DOHH2 (cell line): Measurements from ENCODE around the gene GLRX2.

ENCODE experiments used
- H3F3A ChIP-seq: fragments of 200-600 bp; sonication (generic), shearing (Covaris generic); 2 replicates; pipeline ENCODE4 v1.6.0; 2016; ENCODE audit warnings: antibody characterized with exemption, mild to moderate bottlenecking; ENCODE audit not compliant: control insufficient read depth, insufficient read depth
- H3K27ac ChIP-seq: fragments of 200-600 bp; sonication (generic); 2 replicates; pipeline ENCODE4 v1.5.1; 2014; ENCODE audit warnings: low read depth, mild to moderate bottlenecking, low read length, moderate library complexity
- H3K27me3 ChIP-seq: fragments of 200-600 bp; sonication (generic); 2 replicates; pipeline ENCODE4 v1.6.1; 2014; ENCODE audit warnings: mild to moderate bottlenecking, low read length, mixed read lengths; ENCODE audit not compliant: control insufficient read depth
- H3K36me3 ChIP-seq: fragments of 200-600 bp; sonication (generic); 2 replicates; pipeline ENCODE4 v1.6.1; 2014; ENCODE audit warnings: mild to moderate bottlenecking, low read length, moderate library complexity, mixed read lengths; ENCODE audit not compliant: control insufficient read depth
- H3K4me1 ChIP-seq: fragments of 200-600 bp; sonication (generic); 2 replicates; pipeline ENCODE4 v1.6.1; 2014; ENCODE audit warnings: mild to moderate bottlenecking, low read length, mixed read lengths; ENCODE audit not compliant: control insufficient read depth
- H3K4me2 ChIP-seq: fragments of 200-600 bp; sonication (generic); 2 replicates; pipeline ENCODE4 v1.6.0; 2014; ENCODE audit warnings: mild to moderate bottlenecking, low read length, moderate library complexity
- H3K4me3 ChIP-seq: fragments of 200-600 bp; sonication (generic); 2 replicates; pipeline ENCODE4 v1.5.1; 2014; ENCODE audit warnings: mild to moderate bottlenecking, low read length, mixed read lengths
- H3K79me2 ChIP-seq: fragments of 200-600 bp; sonication (generic); 2 replicates; pipeline ENCODE4 v1.6.1; 2014; ENCODE audit warnings: mild to moderate bottlenecking, low read length, mixed read lengths; ENCODE audit not compliant: control insufficient read depth
- H3K9me2 ChIP-seq: fragments of 200-600 bp; sonication (generic); replicated peaks from 2 replicates; pipeline ENCODE4 v1.6.1; 2014; ENCODE audit warnings: mild to moderate bottlenecking, low read length, mixed read lengths; ENCODE audit not compliant: control insufficient read depth
- H3K9me3 ChIP-seq: fragments of 200-600 bp; sonication (generic); 2 replicates; pipeline ENCODE4 v1.6.1; 2014; ENCODE audit warnings: antibody characterized with exemption, low read length, mixed read lengths; ENCODE audit not compliant: control insufficient read depth, insufficient read depth
- H4K20me1 ChIP-seq: fragments of 200-600 bp; sonication (generic); 2 replicates; pipeline ENCODE4 v1.6.0; 2014; ENCODE audit warnings: low read depth, mild to moderate bottlenecking, antibody characterized with exemption, low read length, moderate library complexity; ENCODE audit not compliant: control insufficient read depth, insufficient read depth
- CTCF ChIP-seq: fragments of 200-600 bp; sonication (generic); IDR thresholded peaks from one replicate; pipeline ENCODE4 v1.5.1; 2014; ENCODE audit warnings: antibody characterized with exemption, mild to moderate bottlenecking, low read depth, low read length; ENCODE audit not compliant: poor library complexity, severe bottlenecking
- EZH2phosphoT487 ChIP-seq: fragments of 200-600 bp; sonication (generic); IDR thresholded peaks from 2 replicates; pipeline ENCODE4 v1.6.1; 2017; ENCODE audit warnings: borderline replicate concordance, mild to moderate bottlenecking, antibody characterized with exemption, low read length, moderate library complexity, mixed read lengths

GLRX2 gene

GRCh38 chr1:193086342-193086741 is 18.9 kb downstream of the GLRX2 start:
- H3K36me3 ChIP-seq, result peaks cover 63% of the 10 kb centered on the region
- no peak overlapping the region for H3K27ac ChIP-seq
- no peaks in the 10 kb centered on the region for H3K79me2 ChIP-seq
- TF ChIP-seq CTCF, result no peak
- no peak for TF ChIP-seq EZH2phosphoT487
- H3K4me2 ChIP-seq, result no peak overlapping the region
- H3K4me1 ChIP-seq, result peaks cover 10% of the 10 kb centered on the region
- no peaks in the 10 kb centered on the region for H3K9me2 ChIP-seq
- H3K4me3 ChIP-seq, result no peak overlapping the region
- no peaks in the 10 kb centered on the region for H3K27me3 ChIP-seq
- H3F3A ChIP-seq, result peaks cover 11% of the 10 kb centered on the region; the same call in 1 of the 2 replicates
- no peaks in the 10 kb centered on the region for H4K20me1 ChIP-seq
- no peaks in the 10 kb centered on the region for H3K9me3 ChIP-seq

- H3K9me2 ChIP-seq, result no peaks in the 10 kb centered on the region
- H3F3A ChIP-seq, result peaks cover 7% of the 10 kb centered on the region; the same call in 1 of the 2 replicates
- no peaks in the 10 kb centered on the region for H3K27me3 ChIP-seq
- H3K27ac ChIP-seq, result no peak overlapping the region
- H3K9me3 ChIP-seq, result no peaks in the 10 kb centered on the region
- no peaks in the 10 kb centered on the region for H3K79me2 ChIP-seq
- no peak overlapping the region for H3K4me2 ChIP-seq
- no peak for TF ChIP-seq CTCF
- no peak for TF ChIP-seq EZH2phosphoT487
- H3K4me3 ChIP-seq, result no peak overlapping the region
- H3K36me3 ChIP-seq, result peaks cover 60% of the 10 kb centered on the region
- H4K20me1 ChIP-seq, result no peaks in the 10 kb centered on the region
- peaks cover 10% of the 10 kb centered on the region for H3K4me1 ChIP-seq
These were observed 20.0 kb downstream of the GLRX2 start for GRCh38 chr1:193085263-193085662.

- peaks cover 10% of the 10 kb centered on the region for H3K4me1 ChIP-seq
- H3K27me3 ChIP-seq, result no peaks in the 10 kb centered on the region
- no peak overlapping the region for H3K27ac ChIP-seq
- H3K79me2 ChIP-seq, result no peaks in the 10 kb centered on the region
- peaks cover 2% of the 10 kb centered on the region; the same call in 1 of the 2 replicates for H3F3A ChIP-seq
- no peaks in the 10 kb centered on the region for H3K9me2 ChIP-seq
- H3K9me3 ChIP-seq, result no peaks in the 10 kb centered on the region
- no peaks in the 10 kb centered on the region for H4K20me1 ChIP-seq
- H3K4me2 ChIP-seq, result no peak overlapping the region
- peaks cover 72% of the 10 kb centered on the region for H3K36me3 ChIP-seq
- no peak for TF ChIP-seq CTCF
- no peak for TF ChIP-seq EZH2phosphoT487
- no peak overlapping the region for H3K4me3 ChIP-seq
These were observed 21.7 kb downstream of the GLRX2 start for GRCh38 chr1:193083365-193084088.
